Neural crest cell (in vitro differentiated cells): ENCODE data around the gene CNOT4. TPM values are rescaled to one million over a fixed set of nuclear protein-coding genes. Genes with fewer than 3 reads are reported as not detected.

Experiments used
- DNase-seq: peaks from one replicate; pipeline ENCODE4 v3.0.0; 2021; ENCODE audit warnings: low read depth, mixed read lengths, low spot score
- H3K27ac Mint-ChIP-seq: one replicate; pipeline ENCODE4 v1.8.0; 2021; ENCODE audit warnings: mild to moderate bottlenecking, mixed read lengths; ENCODE audit not compliant: unreplicated experiment
- H3K27me3 Mint-ChIP-seq: 2 replicates; pipeline ENCODE4 v1.8.0; 2021; ENCODE audit warnings: low read depth, mild to moderate bottlenecking, mixed read lengths
- H3K36me3 Mint-ChIP-seq: 2 replicates; pipeline ENCODE4 v1.8.0; 2021; ENCODE audit warnings: low read depth, mild to moderate bottlenecking, mixed read lengths
- H3K4me1 Mint-ChIP-seq: 2 replicates; pipeline ENCODE4 v1.8.0; 2021; ENCODE audit warnings: mixed read lengths
- H3K4me3 Mint-ChIP-seq: one replicate; pipeline ENCODE4 v1.8.0; 2021; ENCODE audit warnings: mild to moderate bottlenecking, mixed read lengths
- H3K9me3 Mint-ChIP-seq: 2 replicates; pipeline ENCODE4 v1.8.0; 2021; ENCODE audit warnings: mixed read lengths
- total RNA-seq: library from RNA; stranded (reverse); gene quantifications from 2 replicates; pipeline ENCODE4 v1.2.1, GENCODE V29; 2021
- TF ChIP-seq, protein P1 (sequence below): fragments of 200-600 bp; sonication (generic); conservative IDR thresholded peaks from 2 replicates; pipeline ENCODE4 v1.5.0; 2021; ENCODE audit warnings: antibody characterized with exemption, mild to moderate bottlenecking

Gene CNOT4
- total RNA-seq, 1 donor from 2014 or later = 31.1 TPM

DNA sequence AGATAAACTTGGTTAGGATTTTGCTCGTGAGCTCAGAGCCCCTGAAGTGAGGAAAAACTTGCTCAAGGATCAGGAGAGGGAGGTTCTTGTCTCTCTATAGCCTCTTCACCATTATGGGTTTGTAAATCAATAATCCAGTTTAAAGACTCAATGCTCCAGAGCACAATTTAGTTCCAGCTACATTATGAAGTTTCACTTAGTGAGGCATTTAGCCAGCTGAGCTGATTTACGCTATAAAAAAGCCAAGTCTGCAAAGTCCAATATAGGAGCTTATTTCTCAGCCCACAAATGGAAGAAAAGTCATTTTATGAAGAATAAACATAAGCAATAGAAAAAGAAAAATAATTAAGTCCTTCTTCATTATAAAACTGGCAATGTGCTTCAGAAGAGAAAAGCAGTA, 145.7 kb downstream of the CNOT4 start:
- no peak overlapping the region for H3K4me3 Mint-ChIP-seq
- no peaks in the 10 kb centered on the region for H3K4me1 Mint-ChIP-seq
- no peak for DNase-seq
- no peak overlapping the region for H3K27ac Mint-ChIP-seq
- no peaks in the 10 kb centered on the region for H3K27me3 Mint-ChIP-seq
- TF ChIP-seq, protein P1, sequence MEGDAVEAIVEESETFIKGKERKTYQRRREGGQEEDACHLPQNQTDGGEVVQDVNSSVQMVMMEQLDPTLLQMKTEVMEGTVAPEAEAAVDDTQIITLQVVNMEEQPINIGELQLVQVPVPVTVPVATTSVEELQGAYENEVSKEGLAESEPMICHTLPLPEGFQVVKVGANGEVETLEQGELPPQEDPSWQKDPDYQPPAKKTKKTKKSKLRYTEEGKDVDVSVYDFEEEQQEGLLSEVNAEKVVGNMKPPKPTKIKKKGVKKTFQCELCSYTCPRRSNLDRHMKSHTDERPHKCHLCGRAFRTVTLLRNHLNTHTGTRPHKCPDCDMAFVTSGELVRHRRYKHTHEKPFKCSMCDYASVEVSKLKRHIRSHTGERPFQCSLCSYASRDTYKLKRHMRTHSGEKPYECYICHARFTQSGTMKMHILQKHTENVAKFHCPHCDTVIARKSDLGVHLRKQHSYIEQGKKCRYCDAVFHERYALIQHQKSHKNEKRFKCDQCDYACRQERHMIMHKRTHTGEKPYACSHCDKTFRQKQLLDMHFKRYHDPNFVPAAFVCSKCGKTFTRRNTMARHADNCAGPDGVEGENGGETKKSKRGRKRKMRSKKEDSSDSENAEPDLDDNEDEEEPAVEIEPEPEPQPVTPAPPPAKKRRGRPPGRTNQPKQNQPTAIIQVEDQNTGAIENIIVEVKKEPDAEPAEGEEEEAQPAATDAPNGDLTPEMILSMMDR = no peak
- H3K9me3 Mint-ChIP-seq = no peaks in the 10 kb centered on the region
- H3K36me3 Mint-ChIP-seq = peaks cover 22% of the 10 kb centered on the region

DNA sequence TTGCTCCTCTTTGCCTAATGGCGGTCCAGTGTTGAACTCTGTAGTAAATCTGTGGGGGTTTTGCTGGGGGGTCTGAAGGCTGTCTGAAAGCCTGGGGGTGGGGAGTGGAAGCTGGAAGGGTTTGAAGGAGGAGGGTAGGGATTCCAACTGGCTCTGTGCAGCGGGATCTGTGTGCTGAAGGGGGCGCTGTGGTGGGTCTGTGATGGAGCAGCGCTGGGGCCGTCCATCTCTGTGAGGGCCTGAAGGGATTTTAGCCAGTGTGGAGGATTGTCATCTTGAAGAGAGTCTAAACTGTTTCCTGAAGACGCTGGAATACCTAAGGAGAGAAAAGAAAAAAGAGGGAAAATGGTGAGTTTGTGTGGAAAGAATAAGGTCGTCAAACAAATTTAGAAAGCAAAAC, 147.0 kb downstream of the CNOT4 start:
- Mint-ChIP-seq H3K27me3 (no peaks in the 10 kb centered on the region), H3K4me1 (no peaks in the 10 kb centered on the region), H3K36me3 (peaks cover 22% of the 10 kb centered on the region), H3K4me3 (no peak overlapping the region), H3K27ac (no peak overlapping the region), H3K9me3 (no peaks in the 10 kb centered on the region)
- TF ChIP-seq, protein P1 = peak; percentile 19
- DNase-seq = no peak

DNA sequence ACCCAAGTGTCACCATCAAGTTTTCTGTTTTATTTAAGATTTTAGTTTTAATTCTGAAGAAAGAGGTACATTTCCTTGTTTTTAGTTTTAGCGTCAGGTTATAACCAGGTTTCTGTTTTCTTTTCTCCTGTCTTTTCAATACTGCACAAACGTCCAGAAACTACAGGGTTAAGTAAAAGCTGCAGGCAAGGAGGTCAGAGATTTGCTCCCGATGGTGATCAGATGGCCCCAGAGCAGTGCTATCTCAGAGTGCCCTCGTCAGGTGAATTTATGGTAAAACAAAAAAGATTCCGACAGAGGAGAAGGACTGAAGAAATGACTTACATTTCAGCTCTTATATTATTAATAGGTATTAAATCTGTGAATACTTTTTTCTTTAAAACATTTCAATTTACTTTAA, 148.1 kb downstream of the CNOT4 start:
- Mint-ChIP-seq H3K9me3 (no peaks in the 10 kb centered on the region), H3K4me3 (no peak overlapping the region), H3K4me1 (no peaks in the 10 kb centered on the region), H3K36me3 (peaks cover 22% of the 10 kb centered on the region), H3K27me3 (no peaks in the 10 kb centered on the region), H3K27ac (no peak overlapping the region)
- TF ChIP-seq, protein P1 = no peak
- no peak for DNase-seq

DNA sequence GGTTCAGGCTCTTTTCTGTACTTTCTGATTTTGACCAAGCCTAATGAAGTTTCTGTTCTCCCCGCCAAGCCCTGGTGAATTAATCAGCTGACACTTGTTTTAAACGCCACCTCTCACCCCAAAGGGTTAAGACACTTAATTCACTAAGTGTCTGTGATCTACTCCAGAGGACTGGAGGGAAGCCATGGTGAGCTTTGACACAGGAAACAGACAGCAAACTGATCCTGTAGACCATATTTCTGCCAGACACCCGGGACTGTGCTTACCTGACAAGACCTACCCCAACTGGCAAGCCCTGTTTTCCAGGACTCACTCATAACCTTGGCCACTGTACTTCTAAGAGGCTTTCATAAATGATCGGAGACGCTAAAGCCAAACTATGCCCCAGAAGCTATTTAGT, 150.3 kb downstream of the CNOT4 start:
- no peaks in the 10 kb centered on the region for H3K9me3 Mint-ChIP-seq
- peaks cover 2% of the 10 kb centered on the region for H3K27me3 Mint-ChIP-seq
- no peak overlapping the region for H3K27ac Mint-ChIP-seq

DNA sequence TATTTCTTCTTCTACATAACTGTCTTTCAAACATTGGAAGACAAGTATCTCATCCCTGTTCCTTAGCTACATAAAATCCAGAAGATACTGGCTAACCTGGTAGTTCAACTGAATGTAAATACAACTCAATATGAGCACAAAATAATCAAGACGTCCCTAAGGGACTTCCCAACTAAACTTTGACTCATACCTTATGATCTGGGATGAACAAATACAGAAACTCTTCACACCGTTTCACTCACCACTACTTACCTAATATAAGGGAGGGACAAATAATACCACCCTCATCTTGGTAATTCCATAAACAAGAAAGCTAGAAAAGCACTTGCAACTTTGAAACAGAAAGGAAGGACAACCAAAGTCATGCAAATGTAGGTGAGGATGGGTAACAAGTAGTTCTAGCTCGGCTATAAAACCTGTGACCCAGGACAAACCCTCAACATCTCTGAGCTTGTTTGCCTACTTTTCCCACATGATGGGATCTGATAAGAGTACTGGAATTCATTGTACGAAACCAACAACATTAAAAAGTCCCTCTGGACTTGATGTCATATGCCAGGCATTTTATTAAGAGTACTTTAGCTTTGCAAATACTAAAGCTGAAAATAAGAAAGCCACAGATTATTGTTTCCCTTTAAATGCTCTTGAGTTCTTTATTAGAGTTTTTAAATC, 154.4 kb downstream of the CNOT4 start:
- Mint-ChIP-seq H3K4me3 (no peak overlapping the region), H3K9me3 (no peaks in the 10 kb centered on the region), H3K27me3 (peaks cover 2% of the 10 kb centered on the region), H3K27ac (no peak overlapping the region), H3K36me3 (no peaks in the 10 kb centered on the region), H3K4me1 (no peaks in the 10 kb centered on the region)
- TF ChIP-seq, protein P1 = no peak
- no peak for DNase-seq

More for the DNA sequence above, 150.3 kb downstream of the CNOT4 start:
- DNase-seq = no peak
- Mint-ChIP-seq H3K4me1 (no peaks in the 10 kb centered on the region), H3K36me3 (peaks cover 22% of the 10 kb centered on the region), H3K4me3 (no peak overlapping the region)
- TF ChIP-seq, protein P1 = no peak
